Prostate gland (tissue), 2 donors: ENCODE data around the gene NARF.

Source experiments
- POLR2A ChIP-seq: fragments of 450-650 bp; IDR thresholded peaks from one replicate; pipeline ENCODE4 v1.6.1; 2016; ENCODE audit warnings: antibody characterized with exemption, mild to moderate bottlenecking
- TF ChIP-seq, protein P1 (sequence below), 4 experiments: fragments of 200-600 bp in 2 of 4; fragments of 450-650 bp in 2 of 4; sonication (generic) in 2 of 4; IDR thresholded peaks; 1 replicate in 3 of 4; 2 replicates in 1 of 4; pipeline ENCODE4 v1.5.1; 2016 to 2019; ENCODE audit warnings: antibody characterized with exemption in 4 of 4, mild to moderate bottlenecking in 2 of 4, moderate library complexity in 2 of 4

DNA sequence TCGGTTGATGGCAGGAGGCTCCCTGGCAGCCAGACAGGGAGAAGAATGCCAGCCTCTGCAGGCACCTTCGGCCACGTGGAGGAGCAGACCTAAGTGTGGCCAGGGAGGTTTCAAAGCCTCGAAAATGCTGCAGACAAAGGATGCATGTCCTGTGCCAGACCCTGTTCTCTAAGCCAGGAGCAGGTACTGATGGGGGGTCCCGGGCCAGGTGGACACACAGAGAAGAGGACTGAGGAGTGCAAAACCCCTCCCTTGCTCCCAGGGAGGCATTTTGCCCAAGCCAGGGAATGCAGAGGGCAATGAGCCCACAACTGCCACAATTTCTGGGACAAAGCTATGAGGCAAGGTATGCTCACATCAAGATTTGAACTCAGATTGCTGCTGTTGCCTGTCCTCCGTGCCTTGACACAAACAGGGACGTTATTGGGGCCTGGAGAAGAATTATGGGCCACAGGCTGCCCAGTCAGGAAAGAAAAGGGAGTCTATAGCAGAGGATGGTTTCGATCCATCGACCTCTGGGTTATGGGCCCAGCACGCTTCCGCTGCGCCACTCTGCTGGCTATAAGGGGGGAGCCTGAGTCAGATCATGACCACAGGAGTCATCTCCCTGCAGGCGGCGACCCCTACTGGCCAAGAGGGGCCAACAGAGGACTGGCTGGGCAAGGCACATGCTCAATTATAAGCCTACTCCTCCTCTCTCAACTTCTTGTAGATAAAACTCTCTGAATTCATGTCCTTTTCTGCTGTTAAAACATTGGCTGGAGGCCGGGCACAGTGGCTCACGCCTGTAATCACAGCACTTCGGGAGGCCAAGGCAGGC is 35.9 kb downstream of the NARF start:
- TF ChIP-seq POLR2A, result no peak
- TF ChIP-seq, protein P1, sequence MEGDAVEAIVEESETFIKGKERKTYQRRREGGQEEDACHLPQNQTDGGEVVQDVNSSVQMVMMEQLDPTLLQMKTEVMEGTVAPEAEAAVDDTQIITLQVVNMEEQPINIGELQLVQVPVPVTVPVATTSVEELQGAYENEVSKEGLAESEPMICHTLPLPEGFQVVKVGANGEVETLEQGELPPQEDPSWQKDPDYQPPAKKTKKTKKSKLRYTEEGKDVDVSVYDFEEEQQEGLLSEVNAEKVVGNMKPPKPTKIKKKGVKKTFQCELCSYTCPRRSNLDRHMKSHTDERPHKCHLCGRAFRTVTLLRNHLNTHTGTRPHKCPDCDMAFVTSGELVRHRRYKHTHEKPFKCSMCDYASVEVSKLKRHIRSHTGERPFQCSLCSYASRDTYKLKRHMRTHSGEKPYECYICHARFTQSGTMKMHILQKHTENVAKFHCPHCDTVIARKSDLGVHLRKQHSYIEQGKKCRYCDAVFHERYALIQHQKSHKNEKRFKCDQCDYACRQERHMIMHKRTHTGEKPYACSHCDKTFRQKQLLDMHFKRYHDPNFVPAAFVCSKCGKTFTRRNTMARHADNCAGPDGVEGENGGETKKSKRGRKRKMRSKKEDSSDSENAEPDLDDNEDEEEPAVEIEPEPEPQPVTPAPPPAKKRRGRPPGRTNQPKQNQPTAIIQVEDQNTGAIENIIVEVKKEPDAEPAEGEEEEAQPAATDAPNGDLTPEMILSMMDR (IDR thresholded peaks at IDR 0.05), result peak; percentile 31 to 90 (median 80)
